NCI-H69 (cell line): ENCODE measurements around the gene BLACAT1.

Source experiments
- DNase-seq: peaks from one replicate; lab custom pipeline; 2025; lab: John Stamatoyannopoulos, UW

The BLACAT1 gene

DNA sequence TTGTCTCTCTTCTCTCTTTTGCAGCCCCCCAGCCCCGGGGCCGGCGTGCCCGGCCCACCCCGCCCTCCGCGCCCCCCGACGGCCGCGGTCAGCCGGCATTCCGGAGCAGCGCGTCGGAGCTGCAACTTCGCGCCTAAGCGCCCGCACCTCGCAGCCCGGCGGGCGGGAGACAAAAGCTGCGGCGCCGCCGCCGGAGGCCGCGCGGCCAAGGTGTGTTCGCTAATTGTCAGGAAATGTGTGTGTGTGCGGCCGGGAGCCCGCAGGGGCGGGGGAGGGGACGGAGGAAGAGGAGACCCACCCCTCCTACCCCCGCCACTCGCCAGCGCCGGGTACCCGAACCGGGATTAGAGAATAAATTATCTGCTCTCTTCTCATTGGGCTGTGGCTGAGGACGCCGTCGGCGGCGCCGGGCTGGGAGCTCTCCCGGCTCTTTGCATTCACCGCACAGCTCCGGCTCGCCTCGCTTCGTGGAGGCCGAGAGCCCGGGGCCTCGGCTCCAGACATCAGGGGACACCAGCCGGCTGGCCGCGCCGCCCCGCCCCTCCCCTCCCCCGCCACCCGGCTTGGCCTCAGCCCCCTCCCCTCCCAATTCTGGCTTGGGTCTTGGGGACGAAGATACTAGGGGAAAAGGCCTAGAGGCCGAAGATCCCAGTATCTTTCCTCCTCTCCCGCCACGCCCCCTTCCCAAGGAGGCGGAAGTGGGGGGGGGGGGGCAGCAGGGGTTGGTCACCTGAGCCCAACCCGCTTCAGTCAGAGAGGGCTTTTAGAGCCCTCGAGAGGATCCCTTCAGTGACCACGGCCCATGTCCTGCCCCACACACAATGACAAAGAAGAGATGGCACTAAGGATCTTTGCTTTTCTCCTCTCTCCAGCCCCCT is 1.3 kb upstream of the BLACAT1 start:
- DNase-seq, result peak; percentile 93

DNA sequence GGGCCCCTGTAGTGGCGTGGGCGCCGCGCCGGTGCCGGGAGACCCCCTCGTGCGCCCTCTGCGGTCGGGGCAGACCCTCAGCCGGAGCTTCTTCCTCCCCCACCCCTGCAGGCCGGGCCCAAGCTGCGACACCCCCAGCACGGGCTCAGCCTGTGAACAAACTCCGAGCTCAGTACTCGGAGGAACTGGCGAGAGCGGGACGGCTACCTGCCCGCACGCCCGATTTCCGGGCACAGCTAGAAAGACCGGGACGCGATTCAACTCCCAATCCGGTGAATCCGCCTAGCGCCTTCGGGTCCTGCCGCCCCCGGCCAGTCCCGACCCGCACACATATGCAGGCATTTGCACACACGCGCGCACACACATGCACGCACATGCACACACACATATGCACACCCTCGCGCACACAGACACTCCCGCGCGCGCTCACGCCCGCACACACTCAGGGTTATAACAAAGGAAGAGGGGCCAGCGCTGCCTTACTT is 580 bp upstream of the BLACAT1 start:
- peak; percentile 74 for DNase-seq

DNA sequence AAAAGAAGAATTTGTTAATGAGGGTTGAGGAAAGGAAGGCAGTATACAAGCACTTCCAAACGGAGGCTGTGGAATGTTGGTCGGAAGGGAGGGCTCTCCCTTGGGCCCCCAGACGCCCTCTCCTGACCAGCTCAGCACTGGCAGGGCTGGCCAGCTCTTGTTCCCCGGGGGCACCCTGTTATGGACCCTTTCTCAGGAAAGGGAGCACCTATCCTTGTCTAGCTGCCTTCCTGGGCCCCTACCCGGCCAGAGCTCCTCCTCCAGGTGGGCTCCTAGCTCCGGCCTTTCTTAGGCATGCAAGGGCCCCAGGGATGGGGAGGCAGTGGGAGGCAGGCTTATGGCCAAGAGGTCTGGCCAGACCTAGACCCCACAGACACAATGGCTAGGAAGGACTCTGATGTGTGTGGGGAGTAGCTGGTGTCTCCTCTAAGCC is 926 bp downstream of the BLACAT1 start:
- DNase-seq, result peak; percentile 46

DNA sequence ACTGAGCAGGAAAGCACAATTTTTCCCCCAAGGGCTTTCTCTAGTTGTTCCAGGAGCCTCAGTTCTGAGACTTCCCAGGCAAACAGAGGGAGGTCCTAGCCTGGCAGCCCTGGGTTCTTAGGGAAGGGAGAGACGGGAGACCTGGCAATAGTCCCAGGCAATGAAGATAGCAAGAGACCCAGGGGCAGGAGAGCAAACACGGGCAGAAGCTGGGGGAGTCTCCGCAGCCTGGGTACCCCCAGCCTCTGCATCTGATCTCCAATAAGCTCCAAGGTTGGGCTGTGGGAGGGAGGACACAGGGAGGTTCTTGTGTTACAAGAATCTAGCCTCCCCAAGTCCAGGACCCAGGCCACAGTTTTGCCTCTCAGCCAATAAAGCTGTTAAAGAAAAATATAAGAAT is 2.4 kb downstream of the BLACAT1 start:
- peak; percentile 38 for DNase-seq

DNA sequence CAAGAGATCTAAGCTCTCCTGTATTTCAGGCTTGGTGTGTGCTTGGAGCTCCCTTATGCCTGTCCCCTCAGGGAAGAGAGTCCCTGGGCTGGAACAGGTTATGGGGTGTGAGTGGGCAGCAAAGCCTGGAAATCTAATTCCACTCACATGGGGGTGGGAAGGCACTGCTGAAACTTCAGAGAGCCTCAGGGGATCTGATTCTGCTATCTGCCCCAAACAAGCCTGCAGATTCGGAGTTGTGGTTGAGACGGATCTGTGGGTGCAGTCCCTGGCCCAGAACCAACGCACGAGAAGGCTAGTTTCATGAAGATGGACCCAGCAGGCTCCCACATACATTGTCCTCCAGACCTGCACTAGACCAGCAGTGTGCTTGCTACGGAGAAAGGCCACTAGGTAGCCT is 2.9 kb downstream of the BLACAT1 start:
- no peak for DNase-seq

DNA sequence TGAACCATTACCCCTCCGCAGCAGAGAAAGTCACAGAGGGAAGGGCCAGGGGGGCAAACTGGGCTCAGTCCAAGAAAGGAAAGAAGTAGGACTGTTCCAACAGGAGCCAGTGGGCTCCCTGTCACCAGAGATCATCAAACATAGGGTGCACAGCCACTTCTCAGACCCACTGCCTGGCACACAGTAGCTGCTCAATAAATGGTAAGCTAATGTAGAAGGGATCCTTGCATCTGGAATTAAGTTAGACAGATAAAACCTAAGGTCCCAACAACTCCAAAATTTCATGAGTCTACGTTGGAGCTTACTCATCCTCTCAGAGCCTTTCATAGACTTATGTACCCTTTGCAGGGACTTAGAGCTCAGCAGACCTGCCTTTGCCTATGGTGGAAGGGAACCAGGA is 3.5 kb downstream of the BLACAT1 start:
- no peak for DNase-seq

DNA sequence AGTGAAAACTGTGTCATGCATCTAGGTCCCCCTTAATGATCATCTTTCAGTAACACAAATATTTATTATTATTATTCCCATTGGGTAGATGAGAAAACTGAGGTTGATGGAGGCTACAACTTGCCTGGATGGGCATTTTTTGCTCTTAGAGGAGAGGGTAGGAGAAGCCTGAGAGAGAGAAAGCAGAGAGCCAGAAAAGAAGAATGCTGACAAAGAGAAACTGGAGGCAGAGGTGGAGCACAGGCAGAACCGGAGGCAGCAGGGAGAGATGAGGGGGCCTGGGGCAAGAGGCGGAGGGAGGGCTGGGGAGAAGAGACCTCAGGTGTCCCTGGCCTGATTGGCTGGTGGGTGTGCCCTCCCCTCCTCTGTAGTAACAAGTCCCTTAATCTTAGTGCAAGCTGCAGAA is 4.1 kb downstream of the BLACAT1 start:
- peak; percentile 63 for DNase-seq

DNA sequence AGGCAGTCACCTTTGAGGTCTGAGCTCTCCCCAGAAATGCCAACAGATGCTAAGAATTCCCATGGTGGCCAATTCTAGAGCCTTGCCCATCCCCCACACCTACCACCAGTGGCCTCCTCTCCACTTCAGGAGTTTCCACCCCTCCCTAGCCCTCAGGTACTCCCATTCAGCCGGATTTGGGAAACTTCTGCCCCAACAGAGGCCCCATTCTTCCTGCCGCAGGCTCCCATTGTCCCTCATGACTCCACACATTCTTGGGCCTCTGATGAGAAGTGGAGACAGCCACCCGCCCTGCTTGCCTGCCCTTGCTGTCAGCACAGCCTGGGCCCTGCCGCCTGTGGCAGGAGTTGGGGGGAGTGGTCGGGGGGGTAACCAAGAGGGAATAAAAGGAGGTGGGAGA is 4.6 kb downstream of the BLACAT1 start:
- no peak for DNase-seq

DNA sequence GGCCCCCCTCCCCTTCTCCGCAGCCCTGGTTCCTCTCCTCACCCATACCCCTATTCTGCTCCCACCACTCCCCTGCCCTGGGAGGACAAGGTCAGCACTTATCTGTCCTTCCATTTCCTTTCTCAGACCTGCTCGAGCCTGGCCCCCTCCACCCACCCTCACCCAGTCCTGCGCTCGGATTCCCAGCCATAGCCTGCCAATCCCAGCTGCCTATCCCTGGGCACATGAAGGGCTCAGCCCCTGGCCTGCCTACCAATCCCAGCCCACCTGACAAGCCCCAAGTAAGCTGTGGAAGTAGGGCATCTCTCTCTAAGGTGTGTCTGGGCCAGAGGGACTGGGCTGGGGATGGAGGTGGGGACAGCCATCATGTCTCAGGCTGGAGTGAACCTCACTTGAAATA is 5.4 kb downstream of the BLACAT1 start:
- DNase-seq, result peak; percentile 82

DNA sequence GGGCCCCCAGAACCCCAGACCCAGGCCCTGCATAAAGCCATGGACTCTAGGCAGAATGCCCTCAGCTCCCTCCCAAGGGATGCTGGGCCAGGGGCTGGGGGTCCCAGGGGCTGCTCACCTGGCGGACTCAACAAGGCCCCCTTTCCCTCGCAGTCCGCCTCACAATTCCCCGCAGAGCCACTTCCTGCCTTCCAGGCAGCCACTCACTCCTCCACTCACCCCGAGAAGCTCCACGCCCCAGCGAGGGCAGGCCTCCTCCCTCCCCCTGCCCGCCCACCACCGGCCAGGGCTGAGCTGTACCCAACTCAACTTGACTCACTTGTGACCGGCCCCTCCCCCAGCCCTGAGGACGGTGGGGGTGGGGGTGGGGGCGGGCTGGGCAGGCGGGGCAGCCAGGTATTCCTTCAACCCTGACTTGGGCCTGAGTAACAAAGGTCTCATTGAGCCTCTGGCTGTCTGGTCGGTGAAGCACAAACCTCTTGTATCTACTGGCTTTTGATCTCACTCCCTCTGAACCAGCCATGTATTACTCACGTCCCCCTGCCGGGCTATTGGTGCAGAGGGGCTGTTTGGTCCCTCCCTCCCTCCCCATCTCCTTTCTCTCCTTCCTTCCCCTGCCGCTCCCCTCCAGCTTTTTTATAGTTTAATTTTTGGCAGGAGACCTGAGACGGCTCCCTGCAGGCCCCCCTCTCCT is 5.9 kb downstream of the BLACAT1 start:
- peak; percentile 97 for DNase-seq

DNA sequence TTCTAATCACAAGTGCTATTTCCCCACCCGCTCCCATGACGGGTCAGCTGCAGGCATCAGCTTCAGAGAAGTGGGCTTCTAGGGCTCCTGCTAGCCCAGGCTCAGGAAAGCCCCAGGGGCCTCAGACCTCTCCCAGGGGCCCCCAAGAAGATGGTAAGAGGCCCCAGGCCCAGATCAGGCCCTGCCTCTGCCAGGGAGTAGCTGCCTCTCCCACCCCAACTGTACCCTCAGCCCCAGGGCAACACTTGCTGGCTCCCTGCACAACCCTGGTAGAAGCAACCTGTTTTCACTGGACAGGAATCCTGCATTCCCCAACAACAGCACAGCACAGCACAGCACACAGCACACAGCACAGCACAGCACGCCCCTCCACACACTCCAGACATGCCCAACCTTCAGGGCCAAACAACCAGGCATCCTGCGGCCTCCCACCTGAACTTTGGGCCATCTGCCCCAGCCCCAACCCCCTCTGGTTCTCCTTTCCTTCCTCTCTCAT is 6.5 kb downstream of the BLACAT1 start:
- DNase-seq, result peak; percentile 64

DNA sequence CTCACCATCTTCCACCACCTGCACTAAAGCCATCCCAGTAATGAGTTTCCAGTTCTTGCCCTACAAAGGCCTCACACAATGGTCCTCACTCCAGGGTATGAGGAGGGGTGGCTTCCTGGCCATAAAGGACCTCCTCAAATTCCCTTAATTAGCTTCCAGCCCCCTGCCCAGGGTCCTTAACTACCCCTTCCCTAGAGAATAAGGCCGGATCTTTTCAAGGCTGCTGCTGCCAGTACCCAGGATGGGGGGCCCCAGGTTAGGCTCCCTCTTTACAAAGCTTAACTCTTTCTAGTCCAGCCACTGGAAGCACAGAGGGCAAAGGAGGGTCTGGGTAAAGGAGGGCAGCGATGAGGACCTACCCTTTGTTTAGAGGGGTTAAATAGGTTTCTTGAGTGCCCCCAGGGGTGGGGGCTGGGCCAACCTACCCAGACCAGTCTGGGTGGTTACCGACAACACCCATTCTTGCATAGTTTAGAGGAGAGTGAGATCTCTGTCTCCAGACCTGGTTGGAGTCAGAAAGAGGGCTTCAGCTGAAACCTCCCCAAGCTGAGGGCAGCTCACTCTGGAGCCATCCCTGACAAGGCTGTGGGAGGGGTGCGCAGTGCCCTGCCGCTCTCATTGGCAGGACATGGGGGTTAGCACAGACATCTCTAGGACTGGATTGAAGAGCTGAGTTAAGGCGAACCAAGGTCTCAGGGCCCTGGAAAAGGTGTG is 7.1 kb downstream of the BLACAT1 start:
- peak; percentile 58 for DNase-seq

DNA sequence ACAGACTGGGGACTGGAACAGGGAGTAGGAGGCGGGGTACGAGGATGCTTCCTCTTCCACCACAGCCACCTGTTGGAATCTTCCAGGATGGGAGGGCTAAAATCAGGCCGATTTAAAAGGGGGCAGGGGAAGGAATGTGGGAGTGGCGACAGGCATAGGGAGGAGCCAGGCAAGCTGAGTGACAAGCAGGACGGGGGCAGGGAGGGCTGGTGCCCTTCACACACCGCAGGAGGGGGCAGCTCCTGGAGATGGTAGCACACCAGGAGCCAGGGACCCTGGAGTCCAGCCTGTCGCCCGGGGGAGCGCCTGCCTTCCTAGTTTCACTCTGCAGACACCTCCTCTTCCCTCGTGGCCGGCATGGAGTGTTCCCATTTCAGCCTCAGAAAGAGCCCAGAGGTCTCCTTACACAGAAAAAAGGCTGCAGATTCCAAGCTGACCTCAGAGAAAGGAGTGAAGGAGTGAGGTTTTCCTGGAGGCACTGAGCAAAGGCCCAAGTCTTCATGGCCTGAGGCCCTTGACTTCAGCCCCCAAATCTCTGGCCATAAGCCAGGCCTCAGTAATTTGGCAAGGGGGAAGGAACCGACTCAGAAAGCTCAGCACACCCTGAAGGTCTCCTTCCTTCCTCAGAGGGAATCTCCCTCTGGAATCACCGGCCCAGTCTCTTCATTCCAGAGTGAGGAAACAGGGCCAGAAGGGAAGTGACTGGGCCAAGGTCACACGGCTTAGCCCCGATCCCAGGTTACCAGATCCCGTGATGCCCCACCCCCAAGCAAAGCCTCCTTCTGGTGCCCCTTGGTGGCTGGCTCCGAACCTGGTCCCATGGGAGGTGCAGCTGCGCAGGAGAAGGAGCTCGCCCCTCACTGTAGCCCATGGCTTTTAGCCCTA is 8.1 kb downstream of the BLACAT1 start:
- peak; percentile 31 for DNase-seq

DNA sequence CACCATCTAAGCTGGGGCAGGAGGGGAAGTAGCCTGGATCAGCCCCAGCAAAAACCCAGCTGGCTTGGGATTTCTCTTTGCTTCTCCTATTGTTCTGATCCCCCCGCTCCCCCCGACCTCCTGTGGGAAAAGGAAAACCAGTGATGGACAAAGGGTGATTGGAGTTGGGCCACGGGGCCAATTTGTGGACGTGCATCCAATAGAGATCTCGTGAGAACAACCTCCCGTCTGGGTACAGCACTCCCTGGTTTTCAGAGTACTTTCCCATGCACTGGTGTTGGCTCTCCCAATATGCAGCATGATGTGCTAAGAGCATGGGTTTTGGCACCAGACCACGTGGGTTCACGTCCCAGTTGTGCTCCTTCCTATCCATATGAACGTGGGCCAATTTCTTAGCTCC is 9.0 kb downstream of the BLACAT1 start:
- peak; percentile 34 for DNase-seq

DNA sequence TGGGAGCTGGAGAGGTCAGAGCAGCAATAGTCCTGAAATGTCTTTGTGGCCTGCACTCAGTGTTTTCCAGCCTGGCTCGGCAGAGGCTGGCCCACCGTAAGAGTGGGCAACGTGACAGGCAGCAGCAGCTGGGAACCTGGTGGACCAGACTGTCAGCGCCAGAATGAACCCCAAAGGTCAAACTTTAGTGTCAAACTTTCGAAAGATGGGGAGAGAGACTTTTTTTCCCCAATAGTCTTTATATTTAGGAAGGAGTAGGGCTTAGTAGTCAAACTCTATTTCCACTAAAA is 10.3 kb downstream of the BLACAT1 start:
- DNase-seq, result no peak

DNA sequence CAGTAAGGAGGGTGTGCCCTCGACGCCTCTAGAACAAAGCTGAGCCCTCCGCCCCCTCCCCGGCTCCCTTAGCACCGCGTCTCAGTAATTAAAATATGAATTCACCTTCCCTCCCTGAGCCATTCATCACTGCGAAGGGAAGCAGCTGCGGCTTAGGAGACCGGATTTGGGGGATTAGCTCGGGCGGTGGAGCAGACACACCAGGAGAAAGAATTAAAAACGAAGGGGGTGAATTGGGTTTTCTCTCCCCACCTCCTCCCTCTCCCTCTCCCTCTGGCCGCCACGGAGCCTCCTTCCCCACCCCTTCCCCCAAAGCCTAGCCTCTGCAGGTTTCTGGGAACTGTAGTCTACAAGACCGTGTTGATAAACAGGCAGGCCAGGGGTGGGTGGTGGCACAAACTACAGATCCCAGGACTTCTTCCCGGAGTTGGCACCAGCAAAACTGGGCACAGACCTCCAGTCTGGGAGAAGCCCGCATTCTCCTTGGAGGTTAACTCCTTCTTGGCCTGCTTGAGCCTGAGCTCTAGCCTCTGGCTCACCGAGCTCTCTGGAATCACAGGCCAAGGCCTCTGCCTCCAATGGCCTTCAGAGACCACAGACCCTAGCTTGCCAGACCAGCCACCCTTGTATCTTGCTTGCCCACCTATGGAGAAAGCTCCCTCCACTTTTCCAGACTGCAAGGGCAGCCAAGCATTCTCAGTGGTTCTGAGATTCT is 10.8 kb downstream of the BLACAT1 start:
- DNase-seq, result peak; percentile 99

DNA sequence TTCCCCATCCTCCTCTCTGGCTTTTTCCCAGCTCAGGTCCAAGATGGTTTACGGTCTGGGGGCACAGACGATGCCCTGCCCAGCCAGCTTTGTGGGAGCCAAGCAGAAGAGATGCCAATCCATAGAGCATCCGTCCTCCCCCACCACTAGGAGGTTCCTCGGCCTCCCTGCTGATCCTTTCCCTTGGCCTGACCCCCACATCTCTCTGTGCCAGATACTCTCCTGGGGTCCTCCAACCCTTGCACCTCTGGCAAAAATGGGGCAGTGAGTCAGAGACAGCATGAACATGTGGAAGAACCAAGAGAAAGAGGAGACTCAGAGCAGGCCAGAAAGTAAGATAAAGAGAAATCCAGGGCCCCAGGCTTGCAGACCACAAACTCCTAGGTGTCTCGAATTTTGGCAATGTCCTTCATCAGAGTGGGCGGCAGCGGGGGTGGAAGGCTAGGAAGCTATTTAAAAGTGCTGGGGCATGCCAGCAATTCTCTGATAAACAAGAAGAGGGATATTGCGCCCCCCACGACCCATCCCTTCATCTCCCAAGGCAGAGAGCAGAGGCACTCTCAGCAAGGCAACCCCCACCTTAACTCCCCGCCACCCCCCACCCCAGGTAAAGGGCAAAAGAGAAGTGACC is 11.4 kb downstream of the BLACAT1 start:
- DNase-seq, result peak; percentile 75

DNA sequence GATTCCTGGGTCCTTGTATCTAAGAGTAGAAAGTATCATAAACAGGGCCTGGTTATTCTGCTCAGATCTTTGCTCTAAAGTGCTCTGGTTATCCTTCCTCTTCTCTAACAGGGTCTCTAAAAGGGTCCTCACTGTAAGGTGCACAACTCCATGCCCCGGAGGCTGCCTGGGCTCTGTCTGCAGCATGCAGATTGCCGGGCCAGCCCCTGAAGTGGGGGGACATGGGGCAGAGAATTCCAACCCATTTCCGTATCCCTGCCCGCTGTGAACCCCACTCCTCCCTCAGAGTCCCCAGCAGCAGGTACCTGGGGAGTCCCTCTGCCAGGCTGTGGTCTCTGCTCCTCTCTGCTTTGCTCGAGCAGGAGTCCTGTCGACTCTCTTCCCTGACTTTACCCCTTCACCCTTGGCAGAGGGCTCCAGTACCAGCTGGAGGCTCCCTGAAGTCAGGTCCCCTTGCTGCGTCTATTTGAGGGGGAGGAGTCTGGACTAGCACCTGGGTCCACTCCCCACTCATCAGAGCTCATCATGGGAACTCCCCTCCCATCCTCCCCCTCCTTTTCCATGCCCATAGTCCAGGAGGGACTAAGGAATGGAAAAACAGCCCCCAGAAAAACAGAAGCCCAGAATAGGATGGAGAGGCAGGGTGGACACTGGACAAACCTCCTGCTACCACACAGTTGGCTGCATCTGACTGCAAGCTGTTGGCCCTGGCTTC is 12.1 kb downstream of the BLACAT1 start:
- DNase-seq, result peak; percentile 94

DNA sequence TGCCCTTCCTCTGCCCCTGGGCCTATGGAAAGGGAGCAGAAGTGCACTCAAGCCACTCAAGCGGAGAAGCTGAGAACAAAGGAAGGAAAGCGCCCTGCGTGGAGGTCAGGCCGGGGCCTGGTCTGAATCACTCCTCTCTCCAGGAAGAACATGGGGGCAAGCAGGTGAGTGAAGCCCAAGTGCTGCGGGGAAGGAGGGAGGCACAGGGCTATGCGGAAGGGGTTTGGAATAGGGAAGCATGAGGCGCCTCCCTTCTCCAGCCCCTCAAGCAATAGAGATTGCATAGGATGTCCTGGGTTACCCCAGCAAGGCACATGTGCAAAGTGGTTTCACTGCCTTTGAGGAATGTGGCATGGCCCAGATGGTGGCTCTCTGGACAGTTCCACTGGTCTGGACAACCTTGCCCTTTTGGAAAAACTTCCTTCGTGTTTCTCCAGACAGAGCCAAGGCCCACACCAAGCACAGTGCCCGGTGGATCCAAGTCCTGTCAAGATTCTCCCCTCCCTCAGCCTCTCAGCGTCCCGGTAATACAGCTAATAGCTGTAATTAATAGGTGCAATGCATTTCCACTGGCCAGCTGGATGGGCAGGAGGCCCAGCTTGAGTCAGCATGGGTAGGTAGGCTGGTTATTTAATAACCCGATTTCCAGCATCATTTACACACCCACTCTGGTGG is 13.7 kb downstream of the BLACAT1 start:
- peak; percentile 93 for DNase-seq
